ENCODE data around the gene PROX1.
"Not testable (repeated sequence)": the region's sequence is repeated elsewhere in the genome, so short reads cannot be mapped to it uniquely, and the experiment has no call there.

Gene PROX1

GRCh38 chr1:214076708-214077065, 88.9 kb downstream of the PROX1 start:
- no peaks in the 10 kb centered on the region for H3K4me1 ChIP-seq (ENCODE audit: control insufficient read depth in 5 of 5, insufficient read depth in 5 of 5, low read length in 5 of 5)
- H3K4me3 ChIP-seq (ENCODE audit: low read depth in 1 of 5, low read length in 5 of 5) = no peak overlapping the region
- no peaks in the 10 kb centered on the region for H3K36me3 ChIP-seq (ENCODE audit: control insufficient read depth in 5 of 5, insufficient read depth in 5 of 5, low read length in 5 of 5)
- H3K9me3 ChIP-seq (ENCODE audit: control insufficient read depth in 5 of 5, low read length in 5 of 5) = peaks cover 0 to 2% (median 0%) of the 10 kb centered on the region in 5 donors
- H3K9ac ChIP-seq (ENCODE audit: low read length in 5 of 5) = no peak overlapping the region
- H3K27ac ChIP-seq (ENCODE audit: low read depth, low read length) = no peak overlapping the region
- H3K27me3 ChIP-seq (ENCODE audit: control insufficient read depth in 5 of 5, insufficient read depth in 4 of 5, low read length in 5 of 5) = peaks cover 0 to 6% (median 2%) of the 10 kb centered on the region in 5 donors

GRCh38 chr1:214078950-214079349, 91.2 kb downstream of the PROX1 start:
- Histone ChIP-seq H3K9me3 (ENCODE audit: control insufficient read depth in 5 of 5, low read length in 5 of 5) (peaks cover 0 to 4% (median 0%) of the 10 kb centered on the region in 5 donors), H3K4me3 (ENCODE audit: low read depth in 1 of 5, low read length in 5 of 5) (no peak overlapping the region), H3K27me3 (ENCODE audit: control insufficient read depth in 5 of 5, insufficient read depth in 4 of 5, low read length in 5 of 5) (peaks cover 0 to 2% (median 0%) of the 10 kb centered on the region in 5 donors), H3K27ac (ENCODE audit: low read depth, low read length) (no peak overlapping the region), H3K9ac (ENCODE audit: low read length in 5 of 5) (no peak overlapping the region), H3K4me1 (ENCODE audit: control insufficient read depth in 5 of 5, insufficient read depth in 5 of 5, low read length in 5 of 5) (no peaks in the 10 kb centered on the region), H3K36me3 (ENCODE audit: control insufficient read depth in 5 of 5, insufficient read depth in 5 of 5, low read length in 5 of 5) (no peaks in the 10 kb centered on the region)

- no peak overlapping the region for H3K4me3 ChIP-seq (ENCODE audit: low read depth in 1 of 5, low read length in 5 of 5)
- peaks cover 0 to 4% (median 0%) of the 10 kb centered on the region in 5 donors for H3K9me3 ChIP-seq (ENCODE audit: control insufficient read depth in 5 of 5, low read length in 5 of 5)
- H3K27me3 ChIP-seq (ENCODE audit: control insufficient read depth in 5 of 5, insufficient read depth in 4 of 5, low read length in 5 of 5) = no peaks in the 10 kb centered on the region
- no peaks in the 10 kb centered on the region for H3K4me1 ChIP-seq (ENCODE audit: control insufficient read depth in 5 of 5, insufficient read depth in 5 of 5, low read length in 5 of 5)
- no peaks in the 10 kb centered on the region for H3K36me3 ChIP-seq (ENCODE audit: control insufficient read depth in 5 of 5, insufficient read depth in 5 of 5, low read length in 5 of 5)
- H3K9ac ChIP-seq (ENCODE audit: low read length in 5 of 5) = no peak overlapping the region
- H3K27ac ChIP-seq (ENCODE audit: low read depth, low read length) = no peak overlapping the region
These were observed 97.6 kb downstream of the PROX1 start for GRCh38 chr1:214085325-214085724.

GRCh38 chr1:214086945-214087344, 99.2 kb downstream of the PROX1 start:
- peaks cover 0 to 4% (median 0%) of the 10 kb centered on the region in 5 donors for H3K9me3 ChIP-seq (ENCODE audit: control insufficient read depth in 5 of 5, low read length in 5 of 5)
- H3K9ac ChIP-seq (ENCODE audit: low read length in 5 of 5) = no peak overlapping the region
- H3K27me3 ChIP-seq (ENCODE audit: control insufficient read depth in 5 of 5, insufficient read depth in 4 of 5, low read length in 5 of 5) = no peaks in the 10 kb centered on the region
- H3K4me1 ChIP-seq (ENCODE audit: control insufficient read depth in 5 of 5, insufficient read depth in 5 of 5, low read length in 5 of 5) = no peaks in the 10 kb centered on the region
- H3K4me3 ChIP-seq (ENCODE audit: low read depth in 1 of 5, low read length in 5 of 5) = no peak overlapping the region
- no peaks in the 10 kb centered on the region for H3K36me3 ChIP-seq (ENCODE audit: control insufficient read depth in 5 of 5, insufficient read depth in 5 of 5, low read length in 5 of 5)
- H3K27ac ChIP-seq (ENCODE audit: low read depth, low read length) = no peak overlapping the region

GRCh38 chr1:214089003-214089402, 101.2 kb downstream of the PROX1 start:
- not testable (repeated sequence) for H3K27ac ChIP-seq (ENCODE audit: low read depth, low read length); H3K9me3 ChIP-seq (ENCODE audit: control insufficient read depth in 5 of 5, low read length in 5 of 5); H3K36me3 ChIP-seq (ENCODE audit: control insufficient read depth in 5 of 5, insufficient read depth in 5 of 5, low read length in 5 of 5); H3K9ac ChIP-seq (ENCODE audit: low read length in 5 of 5); H3K4me1 ChIP-seq (ENCODE audit: control insufficient read depth in 5 of 5, insufficient read depth in 5 of 5, low read length in 5 of 5); H3K4me3 ChIP-seq (ENCODE audit: low read depth in 1 of 5, low read length in 5 of 5); H3K27me3 ChIP-seq (ENCODE audit: control insufficient read depth in 5 of 5, insufficient read depth in 4 of 5, low read length in 5 of 5)

Data from subcutaneous abdominal adipose tissue (tissue), 5 donors.